ENCODE results near the gene ROBO1.

DNA sequence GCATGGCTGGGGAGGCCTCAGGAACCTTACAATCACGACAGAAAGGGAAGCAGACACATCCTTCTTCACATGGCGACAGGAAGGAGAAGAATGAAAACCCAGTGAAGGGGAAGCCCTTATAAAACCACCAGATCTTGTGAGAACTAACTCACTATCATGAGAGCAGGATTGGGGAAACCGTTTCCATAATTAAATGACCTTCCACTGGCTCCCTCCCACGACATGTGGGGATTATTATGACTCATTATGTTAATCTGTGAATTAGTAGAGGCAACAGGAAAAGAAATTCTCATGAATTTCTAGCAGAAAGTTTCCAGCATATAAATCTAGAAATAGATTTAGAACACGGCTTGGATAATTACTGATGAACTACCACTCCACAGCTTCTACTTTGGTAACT is 937.3 kb downstream of the ROBO1 start:
- TF ChIP-seq SUZ12 (IDR thresholded peaks at IDR 0.05): no peak
- TF ChIP-seq TARDBP (IDR thresholded peaks at IDR 0.05): no peak
- TF ChIP-seq FOXA1 (IDR thresholded peaks at IDR 0.05): no peak
- no peak for TF ChIP-seq FOXM1 (IDR thresholded peaks at IDR 0.05; ENCODE audit: borderline replicate concordance)
- no peak for TF ChIP-seq NFRKB (IDR thresholded peaks at IDR 0.05)
- no peak for TF ChIP-seq SP1 (IDR thresholded peaks at IDR 0.05)
- no peak for TF ChIP-seq HDGF (IDR thresholded peaks at IDR 0.05; ENCODE audit: borderline replicate concordance)
- no peak for TF ChIP-seq ZNF384 (IDR thresholded peaks at IDR 0.05)
- TF ChIP-seq BHLHE40 (IDR thresholded peaks at IDR 0.05; ENCODE audit: borderline replicate concordance): no peak
- TF ChIP-seq FOXK2 (IDR thresholded peaks at IDR 0.05): no peak
- no peak for TF ChIP-seq ARNT (IDR thresholded peaks at IDR 0.05)
- no peak for TF ChIP-seq LEF1 (IDR thresholded peaks at IDR 0.05; ENCODE audit: borderline replicate concordance)
